Effector CD4-positive, alpha-beta T cell (primary cell): ENCODE data around the gene SEPTIN11.

Experiments used
- DNase-seq: peaks from one replicate; pipeline ENCODE4 v3.0.0-alpha.2; 2020

SEPTIN11 gene

GRCh38 chr4:76981644-76982043 is 32.1 kb downstream of the SEPTIN11 start:
- no peak for DNase-seq

GRCh38 chr4:76982638-76983584 is 33.4 kb downstream of the SEPTIN11 start:
- no peak for DNase-seq

- DNase-seq: no peak
These were observed 34.6 kb downstream of the SEPTIN11 start for GRCh38 chr4:76984127-76984526.

GRCh38 chr4:76984788-76985211 is 35.2 kb downstream of the SEPTIN11 start:
- DNase-seq: no peak

- DNase-seq: no peak
These were observed 37.6 kb downstream of the SEPTIN11 start for GRCh38 chr4:76987153-76987591.

- no peak for DNase-seq
These were observed 38.1 kb downstream of the SEPTIN11 start for GRCh38 chr4:76987685-76988084.

GRCh38 chr4:76989391-76990061 is 40.0 kb downstream of the SEPTIN11 start:
- peak; percentile 50 for DNase-seq

- DNase-seq: no peak
These were observed 40.9 kb downstream of the SEPTIN11 start for GRCh38 chr4:76990288-76991080.

- DNase-seq: no peak
These were observed 41.7 kb downstream of the SEPTIN11 start for GRCh38 chr4:76991161-76991660.

- peak; percentile 45 for DNase-seq
These were observed 44.5 kb downstream of the SEPTIN11 start for GRCh38 chr4:76993787-76994641.

- DNase-seq: no peak
These were observed 46.2 kb downstream of the SEPTIN11 start for GRCh38 chr4:76995776-76996175.

- DNase-seq: no peak
These were observed 46.9 kb downstream of the SEPTIN11 start for GRCh38 chr4:76996445-76996844.

GRCh38 chr4:76997077-76997476 is 47.5 kb downstream of the SEPTIN11 start:
- DNase-seq: no peak

- no peak for DNase-seq
These were observed 48.0 kb downstream of the SEPTIN11 start for GRCh38 chr4:76997532-76997931.

GRCh38 chr4:76998251-76998901 is 48.8 kb downstream of the SEPTIN11 start:
- DNase-seq: no peak
